PFSK-1 (cell line): ENCODE results near the gene TSPAN4.

Experiments
- FOXP2 ChIP-seq: optimal IDR thresholded peaks from 2 replicates; pipeline ENCODE3; 2011; ENCODE audit warnings: borderline replicate concordance, control low read depth, inconsistent platforms; ENCODE audit not compliant: insufficient read depth; ENCODE audit errors: extremely low read length, extremely low read depth
- POLR2AphosphoS5 ChIP-seq: IDR thresholded peaks from 2 replicates; pipeline ENCODE4 v1.6.1; 2012; ENCODE audit warnings: low read depth, mild to moderate bottlenecking, control low read depth, low read length, moderate library complexity
- SIN3A ChIP-seq: IDR thresholded peaks from 2 replicates; pipeline ENCODE4 v1.6.1; 2012; ENCODE audit warnings: mild to moderate bottlenecking, low read length, moderate library complexity, borderline replicate concordance; ENCODE audit not compliant: insufficient read depth
- TAF1 ChIP-seq: IDR thresholded peaks from 2 replicates; pipeline ENCODE4 v1.6.1; 2012; ENCODE audit warnings: low read length, control low read depth, borderline replicate concordance; ENCODE audit not compliant: insufficient read depth
- TF ChIP-seq, protein P1 (sequence below), 2 experiments: IDR thresholded peaks; 2 replicates each; pipeline versions ENCODE4 v1.6.1 to v1.8.0; 2011 to 2012; ENCODE audit warnings: low read depth in 2 of 2, low read length in 2 of 2, control low read depth in 1 of 2, inconsistent platforms in 1 of 2, mild to moderate bottlenecking in 1 of 2, moderate library complexity in 1 of 2; ENCODE audit not compliant: insufficient read depth in 1 of 2

Gene TSPAN4

DNA sequence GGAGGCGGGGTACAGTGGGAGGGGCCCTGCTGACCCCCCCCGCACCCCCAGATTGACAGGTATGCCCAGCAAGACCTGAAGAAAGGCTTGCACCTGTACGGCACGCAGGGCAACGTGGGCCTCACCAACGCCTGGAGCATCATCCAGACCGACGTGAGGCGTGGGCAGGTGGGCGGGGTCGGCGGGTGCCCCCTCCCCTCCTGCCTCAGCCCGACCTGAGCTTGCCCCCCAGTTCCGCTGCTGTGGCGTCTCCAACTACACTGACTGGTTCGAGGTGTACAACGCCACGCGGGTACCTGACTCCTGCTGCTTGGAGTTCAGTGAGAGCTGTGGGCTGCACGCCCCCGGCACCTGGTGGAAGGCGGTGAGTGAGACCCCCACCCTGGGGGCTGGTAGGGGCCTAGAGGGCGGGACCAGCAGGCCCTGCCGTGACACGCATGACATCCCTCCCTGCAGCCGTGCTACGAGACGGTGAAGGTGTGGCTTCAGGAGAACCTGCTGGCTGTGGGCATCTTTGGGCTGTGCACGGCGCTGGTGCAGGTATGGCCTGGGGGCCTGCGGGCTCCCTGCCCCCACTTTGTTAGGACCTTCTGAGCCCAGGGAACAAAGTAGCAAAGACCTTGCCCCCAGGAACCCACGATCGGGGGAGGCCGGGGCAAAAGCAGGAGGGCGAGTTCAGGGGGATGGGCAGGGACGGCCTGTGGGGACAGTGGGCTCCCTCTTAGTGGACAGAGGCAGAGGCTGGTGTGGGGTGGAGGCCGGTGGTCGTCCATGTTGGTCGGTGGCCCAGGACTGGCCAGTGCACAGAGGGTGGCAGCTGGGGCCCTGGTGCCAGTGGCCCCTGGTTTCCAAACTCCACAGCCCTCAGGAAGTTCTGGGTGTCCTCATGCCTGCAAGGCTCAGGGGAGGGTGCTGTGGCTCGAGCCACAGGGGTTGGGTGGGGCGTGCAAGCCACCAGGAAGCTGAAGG is 23.1 kb downstream of the TSPAN4 start:
- TF ChIP-seq FOXP2 (no peak), POLR2AphosphoS5 (no peak), SIN3A (no peak), TAF1 (no peak)
- TF ChIP-seq, protein P1, sequence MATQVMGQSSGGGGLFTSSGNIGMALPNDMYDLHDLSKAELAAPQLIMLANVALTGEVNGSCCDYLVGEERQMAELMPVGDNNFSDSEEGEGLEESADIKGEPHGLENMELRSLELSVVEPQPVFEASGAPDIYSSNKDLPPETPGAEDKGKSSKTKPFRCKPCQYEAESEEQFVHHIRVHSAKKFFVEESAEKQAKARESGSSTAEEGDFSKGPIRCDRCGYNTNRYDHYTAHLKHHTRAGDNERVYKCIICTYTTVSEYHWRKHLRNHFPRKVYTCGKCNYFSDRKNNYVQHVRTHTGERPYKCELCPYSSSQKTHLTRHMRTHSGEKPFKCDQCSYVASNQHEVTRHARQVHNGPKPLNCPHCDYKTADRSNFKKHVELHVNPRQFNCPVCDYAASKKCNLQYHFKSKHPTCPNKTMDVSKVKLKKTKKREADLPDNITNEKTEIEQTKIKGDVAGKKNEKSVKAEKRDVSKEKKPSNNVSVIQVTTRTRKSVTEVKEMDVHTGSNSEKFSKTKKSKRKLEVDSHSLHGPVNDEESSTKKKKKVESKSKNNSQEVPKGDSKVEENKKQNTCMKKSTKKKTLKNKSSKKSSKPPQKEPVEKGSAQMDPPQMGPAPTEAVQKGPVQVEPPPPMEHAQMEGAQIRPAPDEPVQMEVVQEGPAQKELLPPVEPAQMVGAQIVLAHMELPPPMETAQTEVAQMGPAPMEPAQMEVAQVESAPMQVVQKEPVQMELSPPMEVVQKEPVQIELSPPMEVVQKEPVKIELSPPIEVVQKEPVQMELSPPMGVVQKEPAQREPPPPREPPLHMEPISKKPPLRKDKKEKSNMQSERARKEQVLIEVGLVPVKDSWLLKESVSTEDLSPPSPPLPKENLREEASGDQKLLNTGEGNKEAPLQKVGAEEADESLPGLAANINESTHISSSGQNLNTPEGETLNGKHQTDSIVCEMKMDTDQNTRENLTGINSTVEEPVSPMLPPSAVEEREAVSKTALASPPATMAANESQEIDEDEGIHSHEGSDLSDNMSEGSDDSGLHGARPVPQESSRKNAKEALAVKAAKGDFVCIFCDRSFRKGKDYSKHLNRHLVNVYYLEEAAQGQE (IDR thresholded peaks at IDR 0.05; ENCODE audit: insufficient read depth in 1 of 2, low read depth in 2 of 2, low read length in 2 of 2), result no peak

DNA sequence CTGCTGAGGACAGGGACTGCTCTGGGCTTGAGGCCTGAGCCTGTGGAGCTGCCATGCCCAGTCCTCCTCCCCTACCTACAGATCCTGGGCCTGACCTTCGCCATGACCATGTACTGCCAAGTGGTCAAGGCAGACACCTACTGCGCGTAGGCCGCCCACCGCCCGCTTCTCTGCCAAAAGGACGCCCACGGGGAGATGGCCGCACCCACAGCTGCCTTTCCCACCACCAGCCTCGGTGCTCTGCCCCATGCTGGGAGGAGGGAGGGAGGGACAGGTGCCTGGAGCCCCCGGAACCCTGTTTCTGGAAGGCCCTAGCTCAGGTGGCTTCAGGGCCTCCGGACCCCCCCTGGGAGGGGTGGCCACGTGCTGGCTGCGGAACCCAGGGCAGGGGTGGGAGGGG is 23.8 kb downstream of the TSPAN4 start:
- no peak for TF ChIP-seq SIN3A
- peak; percentile 51 for TF ChIP-seq POLR2AphosphoS5
- peak; percentile 34; the same call in 1 of the 2 replicates for TF ChIP-seq TAF1
- TF ChIP-seq, protein P1 (IDR thresholded peaks at IDR 0.05; ENCODE audit: insufficient read depth in 1 of 2, low read depth in 2 of 2, low read length in 2 of 2), result no peak
- TF ChIP-seq FOXP2, result no peak

DNA sequence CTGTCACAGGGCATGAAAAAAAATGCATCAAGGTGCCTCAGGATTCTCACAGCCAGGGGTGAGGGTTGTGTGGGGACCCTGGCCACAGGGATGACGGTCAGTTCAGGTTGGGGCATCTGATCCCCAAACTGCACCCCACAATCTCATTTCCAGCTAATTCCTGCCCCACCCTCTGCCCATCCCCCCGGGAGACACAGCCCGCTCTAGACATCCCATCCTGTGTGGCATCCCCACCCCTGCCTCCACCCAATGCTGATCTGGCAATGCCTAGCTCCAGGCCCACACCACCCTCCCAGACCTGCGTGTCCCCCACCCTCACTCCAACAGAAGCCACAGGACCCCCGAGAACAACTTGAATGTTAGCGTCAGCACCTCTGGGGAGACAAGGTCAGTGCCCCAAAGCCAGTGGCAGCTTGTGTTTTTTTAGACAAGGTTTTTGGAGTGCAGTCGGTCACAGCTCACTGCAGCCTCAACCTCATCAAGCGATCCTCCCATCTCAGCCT is 25.3 kb downstream of the TSPAN4 start:
- TF ChIP-seq SIN3A (no peak), TAF1 (0 out of 2 replicates have a peak, but pooled peaks have one; percentile 18), FOXP2 (no peak), POLR2AphosphoS5 (no peak; the same call in 1 of the 2 replicates)

DNA sequence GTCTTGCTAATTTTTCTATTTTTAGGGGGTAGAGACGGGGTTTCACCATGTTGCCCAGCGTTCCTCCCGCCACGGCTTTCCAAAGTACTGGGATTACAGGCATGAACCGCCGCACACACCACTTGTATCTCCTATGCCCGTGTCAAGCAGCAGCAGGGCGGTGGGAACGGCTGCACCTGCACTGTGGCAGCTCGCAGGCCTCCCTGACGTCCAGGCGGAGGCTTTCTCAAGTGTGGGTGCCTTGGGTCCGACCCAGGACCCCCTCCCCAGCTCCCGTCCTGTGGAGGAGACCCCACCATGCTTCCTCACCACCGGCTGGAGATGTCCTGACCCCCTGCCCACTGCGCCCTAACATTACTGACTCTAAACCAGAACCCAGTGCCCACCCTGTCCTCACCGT is 25.7 kb downstream of the TSPAN4 start:
- TF ChIP-seq TAF1, result 0 out of 2 replicates have a peak, but pooled peaks have one; percentile 7
- TF ChIP-seq, protein P1 (IDR thresholded peaks at IDR 0.05; ENCODE audit: insufficient read depth in 1 of 2, low read depth in 2 of 2, low read length in 2 of 2), result no peak

DNA sequence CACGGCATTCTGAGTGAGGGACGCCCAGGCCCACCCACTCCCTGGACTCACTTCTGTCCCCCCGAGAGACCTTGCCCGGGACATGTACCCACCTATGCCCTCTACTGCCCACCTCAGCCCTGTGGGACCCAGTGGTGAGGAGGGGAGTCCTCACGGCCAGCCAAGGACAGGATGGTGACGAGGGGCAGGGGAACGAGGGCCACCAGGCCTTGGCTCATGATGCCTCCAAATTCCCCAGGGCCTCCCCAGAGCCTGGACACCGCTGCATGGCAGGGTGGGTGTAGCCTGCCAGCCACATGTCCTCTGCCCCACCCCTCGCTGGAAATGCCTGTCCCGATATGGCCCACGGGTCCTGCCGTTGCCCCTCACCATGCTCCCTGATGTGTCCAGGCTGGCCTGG is 26.1 kb downstream of the TSPAN4 start:
- TF ChIP-seq, protein P1 (IDR thresholded peaks at IDR 0.05; ENCODE audit: insufficient read depth in 1 of 2, low read depth in 2 of 2, low read length in 2 of 2), result no peak
- no peak for TF ChIP-seq TAF1
- TF ChIP-seq POLR2AphosphoS5, result no peak
- TF ChIP-seq SIN3A, result no peak
- no peak for TF ChIP-seq FOXP2
